Astrocyte of the cerebellum (primary cell): ENCODE results near the gene NOTCH2.

Experiments used
- DNase-seq: peaks from one replicate; pipeline ENCODE4 v3.0.0-alpha.2; 2011; ENCODE audit warnings: low read depth
- H3K4me3 ChIP-seq: 2 replicates; pipeline ENCODE4 v1.5.1; 2011; ENCODE audit warnings: mild to moderate bottlenecking, low read depth, low read length, moderate library complexity
- in situ Hi-C: cut with HindIII; loops from 2 replicates; pipeline ENCODE4 v1.10.0; 2017; ENCODE audit warnings: low sequenced_read_pairs
- TF ChIP-seq, protein P1 (sequence below): IDR thresholded peaks from 2 replicates; pipeline ENCODE4 v1.5.1; 2012; ENCODE audit warnings: low read length, low read depth, moderate library complexity, mild to moderate bottlenecking; ENCODE audit errors: missing control alignments

Gene NOTCH2

DNA sequence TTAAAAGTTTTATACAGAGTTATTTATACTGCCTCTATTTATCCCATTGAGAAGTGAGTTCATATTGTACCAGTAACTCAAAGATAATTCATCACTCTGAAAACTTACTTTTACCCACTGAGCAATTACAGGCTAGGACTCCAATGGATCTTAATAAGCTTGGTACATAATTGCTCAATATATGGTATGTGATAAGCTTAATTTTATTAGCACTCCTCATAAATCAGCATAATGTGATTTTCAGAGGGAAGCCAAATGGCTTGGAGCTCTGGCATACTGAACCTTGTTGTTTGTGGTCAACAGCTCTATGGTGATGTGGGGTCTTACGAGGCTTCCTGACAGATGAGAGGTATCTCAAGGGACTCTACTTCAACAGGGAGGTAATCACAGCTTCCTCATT is 199.5 kb downstream of the NOTCH2 start:
- in situ Hi-C loops: loop anchor here (25.0 kb wide), 1 partner anchor 92 kb away; no protein-coding TSS in a partner anchor
- no peak for DNase-seq
- TF ChIP-seq, protein P1, sequence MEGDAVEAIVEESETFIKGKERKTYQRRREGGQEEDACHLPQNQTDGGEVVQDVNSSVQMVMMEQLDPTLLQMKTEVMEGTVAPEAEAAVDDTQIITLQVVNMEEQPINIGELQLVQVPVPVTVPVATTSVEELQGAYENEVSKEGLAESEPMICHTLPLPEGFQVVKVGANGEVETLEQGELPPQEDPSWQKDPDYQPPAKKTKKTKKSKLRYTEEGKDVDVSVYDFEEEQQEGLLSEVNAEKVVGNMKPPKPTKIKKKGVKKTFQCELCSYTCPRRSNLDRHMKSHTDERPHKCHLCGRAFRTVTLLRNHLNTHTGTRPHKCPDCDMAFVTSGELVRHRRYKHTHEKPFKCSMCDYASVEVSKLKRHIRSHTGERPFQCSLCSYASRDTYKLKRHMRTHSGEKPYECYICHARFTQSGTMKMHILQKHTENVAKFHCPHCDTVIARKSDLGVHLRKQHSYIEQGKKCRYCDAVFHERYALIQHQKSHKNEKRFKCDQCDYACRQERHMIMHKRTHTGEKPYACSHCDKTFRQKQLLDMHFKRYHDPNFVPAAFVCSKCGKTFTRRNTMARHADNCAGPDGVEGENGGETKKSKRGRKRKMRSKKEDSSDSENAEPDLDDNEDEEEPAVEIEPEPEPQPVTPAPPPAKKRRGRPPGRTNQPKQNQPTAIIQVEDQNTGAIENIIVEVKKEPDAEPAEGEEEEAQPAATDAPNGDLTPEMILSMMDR: no peak
- no peak overlapping the region for H3K4me3 ChIP-seq

DNA sequence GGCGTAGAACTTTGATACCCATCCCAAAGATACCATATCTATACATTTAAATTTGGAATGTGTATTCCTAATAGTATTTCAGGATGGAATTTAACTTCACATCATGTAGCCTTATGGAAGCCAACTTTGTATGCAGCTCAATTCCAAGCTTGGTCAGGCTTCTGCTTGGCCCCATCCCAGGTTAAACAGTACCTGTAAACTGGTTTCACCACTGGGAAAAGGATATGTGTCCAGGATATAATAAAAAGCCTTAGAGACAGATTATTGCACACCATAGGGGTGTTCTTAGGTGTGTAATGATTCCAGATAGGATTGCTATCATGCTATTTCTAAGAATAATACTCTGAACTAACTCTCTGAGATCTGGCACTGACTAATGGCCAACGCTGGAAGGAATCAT is 201.3 kb downstream of the NOTCH2 start:
- TF ChIP-seq, protein P1: no peak
- DNase-seq: no peak
- in situ Hi-C loops: loop anchor here (25.0 kb wide), 1 partner anchor 94 kb away; no protein-coding TSS in a partner anchor
- no peak overlapping the region for H3K4me3 ChIP-seq

DNA sequence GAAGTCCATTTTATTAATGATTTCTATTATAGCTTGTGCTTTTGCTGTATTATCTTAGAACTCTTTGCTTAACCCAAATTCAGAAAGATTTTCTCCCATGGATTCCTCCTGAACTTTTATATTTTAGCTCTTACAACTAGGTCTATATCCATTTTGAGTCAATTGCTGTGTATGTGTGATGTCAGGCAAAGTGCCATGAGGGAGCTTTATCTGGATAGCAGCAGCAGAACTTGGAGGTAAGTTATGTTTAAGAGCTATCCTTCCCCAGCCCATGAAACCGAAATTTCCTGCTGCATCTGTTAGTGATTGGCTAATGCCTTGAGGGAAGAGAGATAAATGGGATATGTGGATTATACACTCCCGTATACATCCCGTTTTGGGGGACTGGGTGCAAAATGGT is 203.0 kb downstream of the NOTCH2 start:
- no peak for DNase-seq
- no peak overlapping the region for H3K4me3 ChIP-seq
- TF ChIP-seq, protein P1: no peak
- in situ Hi-C loops: loop anchor here (25.0 kb wide), 1 partner anchor 96 kb away; no protein-coding TSS in a partner anchor

DNA sequence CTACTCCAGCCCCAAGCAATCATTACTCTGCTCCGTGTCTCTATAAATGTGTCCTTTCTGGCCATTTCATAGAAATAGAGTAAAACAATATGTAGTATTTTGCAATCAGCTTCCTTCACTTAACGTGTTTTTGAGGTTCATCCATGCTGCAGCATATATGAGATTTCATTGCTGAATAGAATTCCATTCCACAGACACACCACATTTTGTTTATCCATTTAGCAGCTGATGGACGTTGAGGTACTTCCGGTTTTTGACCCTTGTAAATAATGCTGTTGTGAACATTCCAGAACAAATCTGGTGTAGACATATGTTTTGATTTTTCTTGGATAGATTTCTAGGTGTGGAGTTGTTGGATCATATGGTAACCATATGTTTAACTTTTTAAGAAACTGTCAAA is 203.8 kb downstream of the NOTCH2 start:
- H3K4me3 ChIP-seq: no peak overlapping the region
- no peak for DNase-seq
- TF ChIP-seq, protein P1: no peak
- in situ Hi-C loops: loop anchor here (25.0 kb wide), 1 partner anchor 97 kb away; no protein-coding TSS in a partner anchor

DNA sequence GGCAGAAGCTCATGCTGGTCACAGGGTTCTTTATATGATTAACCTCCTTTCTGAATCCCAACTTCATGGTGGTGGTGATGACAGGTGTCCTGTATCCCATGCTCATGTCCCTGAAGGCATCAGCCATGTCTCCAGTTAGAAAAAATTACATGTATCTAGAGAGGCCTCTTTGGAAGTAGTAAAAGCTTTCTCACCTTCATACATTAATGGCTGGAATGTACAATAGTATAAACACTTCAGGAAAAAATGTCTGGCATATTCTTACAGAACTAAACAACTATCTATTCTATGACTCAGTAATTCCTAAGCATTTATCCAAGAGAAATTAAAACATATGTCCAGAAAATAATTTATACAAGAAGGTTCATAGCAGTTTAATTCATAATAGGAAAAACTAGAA is 207.2 kb downstream of the NOTCH2 start:
- no peak for DNase-seq
- TF ChIP-seq, protein P1: no peak
- in situ Hi-C loops: loop anchor here (25.0 kb wide), 1 partner anchor 100 kb away; no protein-coding TSS in a partner anchor
- H3K4me3 ChIP-seq: no peak overlapping the region
